HT1080 (cell line): ENCODE measurements around the gene CHTOP. TPM values are rescaled to one million over a fixed set of nuclear protein-coding genes. Genes with fewer than 3 reads are reported as not detected.

ENCODE experiments used
- DNase-seq: peaks from one replicate; pipeline ENCODE4 v3.0.0-alpha.2; 2015; ENCODE audit warnings: low read depth
- total RNA-seq: library from RNA; depleted of rRNA; stranded (reverse); fragments of >200 nt; shearing (Covaris generic); gene quantifications from 2 replicates; pipeline ENCODE4 v1.2.3, GENCODE V29; 2014

CHTOP gene
- total RNA-seq, 1 experiment from 2014 or later, result 55.8 TPM

DNA sequence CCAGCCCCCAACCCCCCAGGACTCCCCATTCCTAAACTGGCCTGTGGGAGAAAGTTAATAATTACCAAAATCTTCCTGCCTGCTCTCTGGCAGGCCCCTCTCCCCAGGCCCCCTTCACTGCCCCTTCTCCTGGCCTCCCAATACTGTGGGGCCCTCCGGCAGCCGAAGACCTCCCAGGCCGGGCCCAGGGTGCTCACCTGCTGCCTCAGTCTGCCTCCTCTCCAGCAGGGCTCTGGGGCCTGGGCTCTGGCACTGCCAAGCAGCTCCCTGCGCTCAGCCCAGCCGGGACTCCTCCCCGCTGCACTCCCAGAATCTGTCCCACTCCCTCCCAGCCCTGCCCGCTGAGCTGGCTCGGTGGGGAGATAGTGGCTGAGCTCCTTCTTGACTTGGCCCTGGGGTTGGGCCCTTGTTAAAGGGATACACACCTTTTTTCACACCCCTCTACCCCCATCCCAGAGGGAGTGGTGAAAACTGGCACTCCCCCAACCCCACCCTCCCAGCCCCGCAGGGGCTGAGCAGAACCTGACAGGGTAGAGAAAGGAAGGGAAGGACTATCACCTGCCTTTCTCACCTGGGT is 21.0 kb upstream of the CHTOP start, which contains the start of gene S100A16:
Gene S100A16 (minus strand): TSS at position 383 of the 577 bp plus-strand sequence. CDS start 4,986 bp downstream, outside the sequence.
- DNase-seq, result peak; percentile 78

DNA sequence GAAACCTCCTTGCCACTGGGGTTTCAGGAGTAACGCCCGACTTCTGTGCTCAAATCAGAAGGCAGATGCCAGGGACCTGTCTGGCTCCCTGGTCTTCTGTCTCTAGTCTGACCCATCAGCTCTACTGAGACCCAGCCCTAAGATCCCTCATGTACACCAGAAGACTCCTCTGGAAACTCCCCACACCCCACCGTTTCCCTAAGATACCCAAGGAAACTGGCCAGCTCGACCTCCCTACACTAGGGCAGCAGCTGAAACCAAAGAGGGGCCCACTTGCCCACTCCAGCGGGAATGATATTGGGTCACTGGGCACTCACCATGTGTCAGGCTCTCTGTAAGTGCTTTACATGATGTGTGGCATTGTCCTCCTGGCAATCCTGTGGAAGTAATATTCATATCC is 20.5 kb upstream of the CHTOP start:
- no peak for DNase-seq

DNA sequence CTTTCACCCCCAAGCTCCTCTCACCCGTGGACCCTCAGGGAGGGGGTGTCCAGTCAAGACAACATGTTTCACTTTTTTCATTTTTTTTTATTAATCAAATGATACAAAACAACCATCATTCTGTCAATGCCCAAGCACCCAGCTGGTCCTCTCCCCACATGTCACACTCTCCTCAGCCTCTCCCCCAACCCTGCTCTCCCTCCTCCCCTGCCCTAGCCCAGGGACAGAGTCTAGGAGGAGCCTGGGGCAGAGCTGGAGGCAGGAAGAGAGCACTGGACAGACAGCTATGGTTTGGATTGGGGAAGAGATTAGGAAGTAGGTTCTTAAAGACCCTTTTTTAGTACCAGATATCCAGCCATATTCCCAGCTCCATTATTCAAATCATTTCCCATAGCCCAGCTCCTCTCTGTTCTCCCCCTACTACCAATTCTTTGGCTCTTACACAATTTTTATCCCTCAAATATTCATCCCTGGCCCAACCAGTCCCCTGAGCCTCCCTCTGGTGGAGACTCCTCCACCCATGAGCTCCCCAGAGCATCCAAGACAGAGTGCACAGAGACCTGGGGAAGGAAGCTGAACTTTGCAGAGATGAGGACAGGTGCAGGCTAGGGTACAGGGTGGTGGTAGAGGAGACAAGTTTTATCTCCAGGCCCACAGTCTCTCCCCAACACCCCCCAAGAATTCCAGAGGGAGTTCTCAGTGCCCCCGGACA is 19.5 kb upstream of the CHTOP start:
- no peak for DNase-seq

DNA sequence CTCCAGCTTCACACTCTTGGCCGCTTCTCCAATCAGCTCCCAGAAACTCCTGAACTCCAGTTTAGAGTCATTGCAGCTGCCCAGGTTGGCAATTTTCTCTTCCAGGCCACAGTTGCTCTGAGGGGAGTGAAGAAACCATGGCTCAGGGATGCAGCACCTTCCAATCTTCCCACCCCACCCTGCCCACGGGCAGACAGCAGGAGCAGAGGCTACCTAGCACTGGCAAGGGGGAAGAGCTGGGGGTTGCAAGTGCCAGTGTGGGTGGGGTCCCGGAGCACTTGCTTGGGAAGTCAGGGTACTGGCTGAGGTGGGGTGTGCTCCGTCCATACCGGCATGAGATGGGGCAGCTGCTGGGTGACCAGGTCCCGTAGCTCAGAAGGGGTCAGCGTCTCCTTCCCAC is 19.0 kb upstream of the CHTOP start:
- DNase-seq, result no peak

DNA sequence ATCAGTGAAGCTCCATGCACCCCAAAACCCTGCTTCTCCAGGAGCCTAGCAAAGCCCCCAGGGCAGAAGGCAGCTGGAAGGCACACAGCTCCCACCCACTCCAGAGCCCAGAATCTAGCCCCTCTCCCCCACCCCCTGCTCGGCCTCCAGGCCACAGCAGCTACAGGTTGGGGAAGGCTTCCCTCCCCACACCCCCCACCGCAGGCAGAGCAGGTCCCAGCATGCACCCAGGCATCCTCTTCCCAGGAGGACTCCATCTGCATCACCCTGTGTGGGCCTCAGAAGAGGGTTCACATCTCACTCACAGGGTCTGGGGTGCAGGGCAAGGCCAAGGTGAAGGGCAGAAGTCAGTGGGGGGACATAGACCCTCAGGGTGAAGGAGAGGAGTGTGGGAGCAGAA is 18.5 kb upstream of the CHTOP start:
- no peak for DNase-seq

DNA sequence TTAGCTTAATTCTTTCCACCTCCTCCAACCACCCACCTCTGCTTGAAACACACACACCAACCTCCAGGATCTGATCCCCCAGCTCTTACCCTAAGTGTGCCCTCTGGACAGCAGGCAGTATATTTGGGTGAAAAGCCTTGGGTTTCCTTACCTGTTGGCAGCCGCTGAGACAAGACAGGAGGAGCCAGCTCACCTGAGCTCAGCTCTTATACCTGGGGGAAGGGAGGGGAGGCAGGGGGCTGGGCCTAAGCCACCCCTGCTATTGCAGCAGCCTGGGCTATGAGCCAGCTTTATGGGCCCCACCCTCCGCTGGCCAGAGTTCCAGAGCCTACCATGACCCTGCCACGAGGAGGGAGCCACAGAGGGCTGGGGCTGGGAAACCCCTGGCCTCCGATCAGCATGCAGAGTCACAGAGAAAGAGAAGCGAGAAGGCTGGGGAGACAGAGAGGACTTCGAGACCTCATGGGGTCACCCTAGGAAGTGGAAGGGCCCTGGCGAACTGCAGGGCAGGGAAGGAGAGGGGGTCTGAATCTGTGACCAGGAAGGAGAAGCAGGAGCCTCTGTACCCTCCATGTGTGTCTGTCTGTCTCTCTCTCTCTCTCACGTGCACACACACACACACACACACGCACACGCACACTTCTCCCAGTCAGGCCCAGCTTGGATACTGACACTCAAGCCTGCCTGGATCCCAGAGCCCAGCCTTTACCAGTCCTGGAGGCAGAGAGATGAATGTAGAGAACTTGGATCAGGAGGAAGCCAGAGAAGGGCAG is 17.5 kb upstream of the CHTOP start, which contains the start of gene S100A14:
Gene S100A14 (minus strand): TSS at position 182 of the 773 bp plus-strand sequence. CDS start 467 bp downstream, outside the sequence.
- no peak for DNase-seq

DNA sequence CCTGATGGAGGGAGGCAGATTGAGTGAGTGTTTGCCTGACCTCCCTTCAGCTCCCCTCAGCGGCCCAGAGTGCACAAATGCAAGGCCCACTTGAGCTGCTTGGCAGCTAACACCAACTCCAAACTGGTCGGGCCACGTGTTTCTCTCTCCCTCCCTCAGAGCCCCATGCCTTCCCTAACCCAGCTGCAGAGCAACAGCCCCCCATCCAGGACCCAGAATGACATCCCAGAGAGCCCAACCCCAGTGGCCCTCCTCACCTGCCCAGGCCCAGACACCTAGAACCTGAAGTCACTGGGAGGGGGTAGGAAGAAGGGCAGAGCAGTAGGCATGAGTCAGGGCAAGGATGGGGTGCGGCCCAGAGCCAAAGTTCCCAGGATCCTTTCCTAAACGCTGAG is 17.0 kb upstream of the CHTOP start:
- no peak for DNase-seq

DNA sequence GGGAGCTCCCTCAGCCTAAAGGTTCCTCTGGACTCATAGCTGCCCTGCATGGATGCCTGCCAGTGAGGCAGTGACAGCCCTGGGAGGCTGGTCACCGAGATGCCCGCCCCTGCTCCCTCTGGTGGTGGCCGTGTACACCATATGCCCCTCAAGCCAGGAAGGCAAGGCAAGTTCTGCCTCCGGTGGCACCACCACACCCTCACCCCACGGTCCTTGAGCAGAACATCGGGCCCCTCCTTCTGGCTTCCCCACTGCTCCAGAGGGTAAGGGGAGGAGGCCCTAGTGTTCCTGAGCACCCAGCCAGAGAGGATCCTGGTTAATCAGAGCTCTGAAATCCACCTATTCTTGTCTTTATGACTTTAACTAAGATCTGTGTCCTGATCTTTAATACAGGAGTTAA is 16.2 kb upstream of the CHTOP start:
- DNase-seq, result peak; percentile 82

DNA sequence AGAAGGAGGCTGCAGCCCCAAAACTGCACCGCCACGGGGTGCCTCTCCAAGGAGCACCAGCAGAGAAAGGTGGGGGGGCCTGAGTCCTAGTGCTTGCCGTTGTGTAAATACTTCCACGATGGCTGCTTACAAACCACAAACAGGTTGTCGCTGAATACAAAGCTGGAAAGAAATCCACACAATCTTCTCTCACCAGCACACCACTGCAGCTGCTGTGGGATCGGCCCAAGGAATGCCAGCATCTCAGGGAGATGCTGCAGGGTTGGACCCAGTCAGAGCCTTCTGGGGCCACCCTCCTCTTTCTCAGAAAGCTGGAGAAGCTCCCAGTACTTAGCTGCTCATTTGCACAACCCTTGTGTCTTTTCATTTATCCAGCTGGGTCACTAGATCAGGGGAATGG is 14.7 kb upstream of the CHTOP start:
- DNase-seq, result no peak

DNA sequence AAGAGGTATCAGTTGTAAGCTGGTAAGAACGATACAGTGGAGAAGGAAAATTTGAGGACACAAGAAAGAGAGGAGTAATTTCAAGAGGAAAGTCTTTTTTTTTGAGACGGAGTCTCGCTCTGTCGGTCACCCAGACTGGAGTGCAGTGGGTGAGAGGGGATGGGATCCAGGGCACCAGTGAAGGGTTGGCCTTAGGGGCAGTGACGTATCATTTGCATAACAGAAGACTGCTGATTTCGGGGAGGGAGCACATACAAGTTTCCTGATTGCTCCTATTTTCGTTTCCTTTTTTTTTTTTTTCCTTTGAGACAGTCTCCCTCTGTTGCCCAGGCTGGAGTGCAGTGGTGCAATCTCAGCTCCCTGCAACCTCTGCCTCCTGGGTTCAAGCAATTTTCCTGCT is 10.8 kb upstream of the CHTOP start:
- no peak for DNase-seq

DNA sequence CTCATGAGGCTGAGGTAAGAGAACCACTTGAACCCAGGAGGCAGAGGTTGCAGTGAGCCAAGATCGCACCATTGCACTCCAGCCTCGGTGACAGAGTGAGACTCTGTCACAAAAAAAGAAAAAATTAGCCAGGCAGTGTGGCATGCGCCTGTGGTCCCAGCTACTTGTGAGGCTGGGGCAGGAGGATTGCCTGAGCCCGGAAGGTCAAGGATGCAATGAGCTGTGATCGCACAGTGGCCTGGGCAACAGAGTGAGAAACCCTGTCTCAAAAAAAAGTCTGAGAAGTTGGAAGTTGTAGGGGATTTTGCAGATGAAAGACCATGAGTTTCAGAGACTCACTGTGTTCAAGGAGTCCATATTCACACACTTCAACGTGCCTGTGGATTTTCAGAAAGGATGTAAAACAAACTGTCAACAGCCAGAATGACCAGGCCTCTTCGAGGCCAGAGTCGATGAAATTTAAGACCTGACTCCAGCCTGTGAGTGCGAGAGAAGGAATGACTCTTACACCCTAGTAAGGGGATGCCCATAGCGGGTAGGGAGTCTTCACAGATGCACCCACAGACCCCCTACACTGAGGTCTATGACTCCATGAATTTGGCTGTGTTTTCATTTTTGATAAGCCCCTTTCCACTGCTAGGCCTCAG is 8.8 kb upstream of the CHTOP start:
- no peak for DNase-seq

DNA sequence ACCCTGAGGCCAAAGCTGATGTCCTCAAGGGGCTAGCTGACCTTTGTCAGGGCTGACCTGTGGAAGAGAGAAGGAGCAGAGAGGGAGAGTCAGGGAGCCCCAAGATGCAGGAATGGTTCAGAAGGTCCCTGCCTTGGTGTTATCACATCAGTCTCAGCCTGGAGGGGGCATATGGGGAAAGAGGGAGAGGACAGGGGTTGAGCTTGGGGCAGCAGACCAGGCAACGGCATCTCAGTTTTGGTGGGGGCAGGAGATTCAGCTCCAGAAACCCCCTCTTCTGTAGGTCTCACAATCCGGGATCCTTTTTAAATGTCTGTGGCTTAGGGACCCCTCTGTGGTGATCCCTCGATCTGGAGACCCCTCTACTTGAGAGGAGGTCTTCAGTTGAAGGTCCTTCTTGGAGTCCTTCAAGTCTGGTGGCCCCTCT is 7.4 kb upstream of the CHTOP start:
- DNase-seq, result no peak

DNA sequence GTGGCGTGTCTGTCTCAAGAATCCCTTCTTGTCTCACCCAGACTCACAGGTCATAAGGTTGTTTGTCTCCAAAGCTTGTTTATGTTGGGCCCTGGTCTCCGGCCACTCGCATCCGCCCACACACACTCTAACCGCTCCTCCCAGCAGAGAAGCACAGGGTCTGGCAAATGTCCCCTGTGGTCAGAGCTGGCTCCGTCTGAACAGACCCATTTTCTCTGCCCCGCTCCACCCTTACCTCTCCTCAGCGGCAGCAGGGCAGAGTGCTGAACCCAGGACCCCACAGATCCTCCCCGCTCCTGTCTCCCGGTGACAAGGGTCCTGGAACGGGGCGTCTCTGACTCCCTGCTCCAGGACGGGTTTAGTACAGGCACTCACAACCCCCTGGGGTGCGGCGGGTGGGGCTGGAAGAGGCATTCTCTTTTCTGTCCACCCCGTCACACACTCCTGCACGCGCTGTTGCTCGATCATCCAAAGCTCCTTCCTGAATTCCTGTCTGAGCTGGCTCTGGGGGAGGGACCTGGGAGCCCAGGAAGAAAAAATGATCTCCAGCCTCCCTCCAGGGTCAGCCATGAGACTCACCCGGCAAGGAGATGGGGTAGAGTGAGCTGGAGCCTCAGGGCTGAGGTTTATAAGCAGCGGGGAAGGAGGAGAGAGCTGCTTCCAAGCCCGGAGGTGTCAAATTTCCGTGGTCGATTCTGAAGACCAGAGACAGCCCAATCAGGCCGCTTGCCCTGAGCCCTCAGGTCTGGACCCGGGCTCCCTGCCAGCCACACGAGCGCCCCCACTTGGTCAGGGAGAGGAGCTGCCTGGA is 6.8 kb upstream of the CHTOP start, which contains the start of gene S100A13:
Gene S100A13 (minus strand): TSS at position 602 of the 811 bp plus-strand sequence. CDS start 1,033 bp downstream, outside the sequence.
- DNase-seq, result peak; percentile 95

DNA sequence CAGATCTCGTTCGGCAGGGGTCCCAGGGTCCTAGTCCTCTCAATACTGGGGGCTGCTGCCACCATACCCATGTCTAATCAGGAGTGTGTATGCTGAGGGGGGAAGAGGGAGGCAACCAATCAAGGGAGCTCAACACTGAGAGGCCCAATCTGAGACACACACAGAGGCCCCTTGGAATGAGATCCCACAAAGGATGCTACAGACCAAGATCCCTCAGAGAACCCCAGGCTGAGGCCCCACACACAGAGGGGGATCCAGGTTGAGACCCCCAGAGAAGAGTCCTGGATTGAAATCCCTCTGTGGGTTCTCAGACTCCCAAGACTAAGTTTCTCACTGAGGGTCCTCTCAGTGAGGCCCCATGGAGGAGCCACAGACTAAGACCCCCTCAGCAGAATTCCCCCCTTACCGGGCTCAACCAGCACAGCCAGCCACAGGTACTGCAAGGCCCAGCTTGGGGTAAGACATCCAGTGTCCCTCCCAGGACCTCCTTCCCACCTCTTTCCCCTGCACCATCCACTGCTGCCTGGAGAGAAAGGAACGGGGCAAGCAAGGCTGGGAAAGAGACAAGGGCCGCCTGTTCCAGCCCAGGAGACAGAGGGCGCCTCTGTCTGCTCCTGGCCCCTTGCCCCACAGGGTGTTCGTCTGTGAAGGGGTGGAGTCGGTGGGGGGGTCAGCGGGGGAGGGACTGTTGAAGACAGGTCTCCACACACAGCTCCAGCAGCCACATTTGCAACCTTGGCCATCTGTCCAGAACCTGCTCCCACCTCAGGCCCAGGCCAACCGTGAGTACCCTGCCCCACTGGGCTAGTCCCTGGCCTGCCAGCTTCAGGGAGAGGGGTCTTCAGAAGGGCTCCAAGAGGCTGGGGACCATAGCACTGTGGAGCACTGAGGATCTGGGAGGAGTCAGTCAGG is 5.9 kb upstream of the CHTOP start, which contains the start of gene S100A1:
Gene S100A1 (plus strand): TSS at position 720 of the 912 bp plus-strand sequence. CDS start 2,088 bp downstream, outside the sequence.
- DNase-seq, result no peak

DNA sequence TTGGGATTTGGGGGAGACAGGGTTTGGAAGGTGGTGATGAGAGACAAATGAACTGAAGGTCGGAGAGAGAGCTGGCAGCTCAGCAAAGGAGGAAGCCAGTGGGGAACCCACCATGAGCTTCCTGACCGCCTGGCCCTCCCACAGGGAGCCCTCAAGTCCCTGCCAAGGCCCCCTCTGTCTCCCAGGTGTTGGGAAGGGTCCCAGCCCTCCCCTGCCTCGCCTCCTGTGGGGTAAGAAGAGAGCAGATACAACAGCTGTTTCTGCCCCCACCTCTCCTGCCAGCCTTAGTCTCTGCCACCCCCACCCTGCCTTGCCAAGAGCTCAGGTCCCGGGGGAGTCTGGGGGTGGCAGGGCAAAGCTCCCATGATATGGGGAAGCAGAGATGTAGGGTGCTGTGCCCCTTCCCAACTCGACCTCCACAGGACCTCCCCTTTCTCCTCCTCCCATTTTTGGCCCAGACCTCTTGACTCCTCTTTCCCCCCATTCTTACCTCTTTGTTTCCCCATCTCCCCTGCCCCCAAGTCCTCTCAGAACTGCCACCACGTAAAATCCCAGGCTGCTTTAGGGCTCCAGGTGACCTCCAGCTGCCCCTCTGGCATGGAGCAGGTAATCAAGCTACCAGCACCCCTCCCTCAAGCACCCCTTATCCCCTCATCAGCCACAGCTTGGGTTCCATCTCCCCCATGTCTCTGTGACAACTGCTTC is 5.1 kb upstream of the CHTOP start:
- DNase-seq, result no peak

DNA sequence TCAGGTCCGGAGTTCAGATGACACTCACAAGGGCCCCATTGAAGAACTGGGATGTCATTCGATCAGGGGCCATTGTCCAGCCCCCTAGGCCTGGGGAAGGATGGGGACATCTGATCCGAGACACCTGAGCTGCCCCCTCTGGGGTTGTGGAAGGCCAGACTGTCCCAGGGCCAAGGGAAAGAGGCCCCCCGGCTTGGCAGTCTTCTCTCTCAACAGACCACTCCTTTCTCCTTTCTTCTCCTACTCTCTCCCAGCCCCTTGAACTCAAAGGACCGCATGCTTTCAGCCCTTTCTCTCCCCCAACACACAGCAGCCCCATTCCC is 4.6 kb upstream of the CHTOP start:
- no peak for DNase-seq

DNA sequence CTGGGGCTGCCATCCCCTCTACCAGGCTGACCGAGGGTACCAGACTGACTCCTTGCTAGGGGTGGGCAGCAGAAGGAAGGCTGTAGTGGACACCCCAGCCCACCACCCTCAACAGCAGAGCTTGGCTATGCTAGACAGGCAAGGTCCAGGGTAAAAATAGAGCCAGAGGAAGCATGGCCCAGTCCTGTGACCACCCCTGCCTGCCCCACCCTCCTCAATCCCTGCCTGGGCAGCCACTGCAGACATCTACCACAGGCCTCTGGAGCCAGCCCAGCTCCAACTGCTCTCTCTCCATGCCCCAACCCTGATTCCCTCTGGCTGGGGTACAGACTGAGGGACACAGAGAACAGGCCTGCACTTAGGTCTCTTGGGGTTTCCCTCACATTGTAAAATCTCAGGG is 3.9 kb upstream of the CHTOP start:
- no peak for DNase-seq

DNA sequence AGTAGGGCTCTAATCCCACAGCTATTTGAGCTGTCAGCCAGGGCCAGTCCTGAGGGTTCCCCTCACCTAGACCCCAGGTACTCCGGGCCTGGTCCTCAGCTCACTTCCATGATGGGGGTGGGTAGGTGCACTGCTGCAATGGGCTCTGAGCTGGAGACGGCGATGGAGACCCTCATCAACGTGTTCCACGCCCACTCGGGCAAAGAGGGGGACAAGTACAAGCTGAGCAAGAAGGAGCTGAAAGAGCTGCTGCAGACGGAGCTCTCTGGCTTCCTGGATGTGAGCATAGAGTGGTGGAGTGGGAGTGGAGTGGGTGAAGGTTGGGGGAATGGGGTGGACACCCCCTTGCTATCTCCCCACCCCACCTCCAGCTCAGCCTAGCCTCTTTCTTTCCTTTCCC is 3.5 kb upstream of the CHTOP start:
- DNase-seq, result no peak
